K562 (cell line): ENCODE data around the gene TRRAP.

Experiments used
- E2F6 ChIP-seq, 2 experiments: IDR thresholded peaks; 2 replicates each; pipeline ENCODE4 v1.6.1; 2011; ENCODE audit warnings: borderline replicate concordance in 1 of 2, control low read depth in 1 of 2, low read depth in 1 of 2, low read length in 1 of 2, mild to moderate bottlenecking in 1 of 2, mixed read lengths in 1 of 2, moderate library complexity in 1 of 2; ENCODE audit not compliant: insufficient read depth in 1 of 2, insufficient read length in 1 of 2, poor library complexity in 1 of 2, severe bottlenecking in 1 of 2; ENCODE audit errors: extremely low read depth in 1 of 2
- EP300 ChIP-seq: IDR thresholded peaks from 2 replicates; pipeline ENCODE4 v1.6.1; 2012; ENCODE audit warnings: low read length, improper control_type of control experiment
- GATAD2A ChIP-seq: fragments of 450-650 bp; IDR thresholded peaks from 2 replicates; pipeline ENCODE4 v1.6.1; 2017
- NKRF ChIP-seq: fragments of 450-650 bp; IDR thresholded peaks from 2 replicates; pipeline ENCODE4 v1.6.1; 2016; ENCODE audit warnings: borderline replicate concordance
- SMARCE1 ChIP-seq: fragments of 450-650 bp; IDR thresholded peaks from 2 replicates; pipeline ENCODE4 v1.7.1; 2016; ENCODE audit warnings: mild to moderate bottlenecking
- SOX6 ChIP-seq: fragments of 450-650 bp; IDR thresholded peaks from 2 replicates; pipeline ENCODE4 v1.6.1; 2014; ENCODE audit warnings: mild to moderate bottlenecking
- ZNF695 ChIP-seq: fragments of 450-650 bp; formaldehyde crosslinking; IDR thresholded peaks from 2 replicates; pipeline ENCODE4 v1.4.0; 2020; ENCODE audit warnings: mild to moderate bottlenecking, moderate library complexity
- ZSCAN29 ChIP-seq: fragments of 450-650 bp; IDR thresholded peaks from 2 replicates; pipeline ENCODE4 v1.6.1; 2017
- TF ChIP-seq, protein P1 (sequence below): sonication (generic); formaldehyde crosslinking; IDR thresholded peaks from 2 replicates; pipeline ENCODE4 v1.5.0; 2020; ENCODE audit warnings: missing genetic modification reagents

GRCh38 chr7:98994046-98994944 lies 116.0 kb downstream of the TRRAP start:
- TF ChIP-seq ZNF695 (CRISPR knock-in tag): no peak
- TF ChIP-seq SOX6: no peak
- no peak for TF ChIP-seq E2F6 (IDR thresholded peaks at IDR 0.05; ENCODE audit: borderline replicate concordance in 1 of 2, extremely low read depth in 1 of 2, insufficient read depth in 1 of 2, insufficient read length in 1 of 2, low read depth in 1 of 2, low read length in 1 of 2, poor library complexity in 1 of 2, severe bottlenecking in 1 of 2)
- TF ChIP-seq NKRF: no peak
- TF ChIP-seq, protein P1, sequence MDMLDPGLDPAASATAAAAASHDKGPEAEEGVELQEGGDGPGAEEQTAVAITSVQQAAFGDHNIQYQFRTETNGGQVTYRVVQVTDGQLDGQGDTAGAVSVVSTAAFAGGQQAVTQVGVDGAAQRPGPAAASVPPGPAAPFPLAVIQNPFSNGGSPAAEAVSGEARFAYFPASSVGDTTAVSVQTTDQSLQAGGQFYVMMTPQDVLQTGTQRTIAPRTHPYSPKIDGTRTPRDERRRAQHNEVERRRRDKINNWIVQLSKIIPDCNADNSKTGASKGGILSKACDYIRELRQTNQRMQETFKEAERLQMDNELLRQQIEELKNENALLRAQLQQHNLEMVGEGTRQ (CRISPR knock-in tag): no peak
- no peak for TF ChIP-seq SMARCE1
- no peak for TF ChIP-seq EP300
- no peak for TF ChIP-seq ZSCAN29
- TF ChIP-seq GATAD2A: no peak
